Stimulated activated CD4-positive, alpha-beta T cell treated with anti-CD3 and anti-CD28 coated beads, Interleukin-4, amount 100 ng/mL, for 48 hours (primary cell): ENCODE measurements around the gene PAXIP1.
"Not testable (repeated sequence)": the region's sequence is repeated elsewhere in the genome, so short reads cannot be mapped to it uniquely, and the experiment has no call there.

ENCODE experiments used
- DNase-seq, 2 donors: peaks; one replicate each; pipeline ENCODE4 v3.0.0-alpha.2; 2020; ENCODE audit warnings: low read depth in 2 of 2

Gene PAXIP1

DNA sequence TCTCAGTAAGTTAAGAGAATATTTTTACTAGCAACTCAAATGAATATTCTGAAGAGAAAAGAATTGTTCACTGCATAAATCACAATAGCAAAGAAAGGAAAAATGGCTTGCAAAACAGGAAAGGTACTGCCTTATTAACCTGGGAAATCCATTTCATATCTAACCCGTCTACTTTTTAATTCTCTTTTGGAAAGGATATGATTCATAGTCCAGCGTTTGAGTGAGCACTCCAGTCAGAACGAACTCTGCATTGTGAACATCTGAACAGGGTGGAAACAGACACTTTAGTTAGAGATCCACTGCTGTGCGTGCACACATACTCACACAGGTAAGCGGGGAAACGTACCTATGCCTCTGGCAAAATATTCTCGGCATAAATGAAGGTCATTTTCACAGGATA lies 56.8 kb downstream of the PAXIP1 start:
- no peak for DNase-seq

DNA sequence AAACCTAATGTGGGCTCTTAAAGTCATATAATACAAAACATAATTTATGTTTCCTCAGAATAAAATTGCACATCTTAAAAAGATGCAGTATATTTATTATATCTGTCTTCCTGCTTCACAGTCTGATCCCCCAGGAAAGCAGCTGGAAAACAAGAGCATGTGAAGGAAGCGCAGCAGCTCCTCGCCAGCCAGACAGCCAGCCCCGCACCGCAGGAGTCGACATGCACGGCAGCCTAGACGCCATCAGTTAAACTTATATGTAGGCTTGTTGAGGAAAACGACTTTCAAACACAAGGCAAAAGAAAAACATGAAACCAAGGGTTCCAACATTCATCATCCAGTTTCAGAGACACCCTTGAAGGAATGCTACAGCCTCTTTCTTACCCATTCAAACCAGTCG lies 59.0 kb downstream of the PAXIP1 start:
- no peak for DNase-seq

DNA sequence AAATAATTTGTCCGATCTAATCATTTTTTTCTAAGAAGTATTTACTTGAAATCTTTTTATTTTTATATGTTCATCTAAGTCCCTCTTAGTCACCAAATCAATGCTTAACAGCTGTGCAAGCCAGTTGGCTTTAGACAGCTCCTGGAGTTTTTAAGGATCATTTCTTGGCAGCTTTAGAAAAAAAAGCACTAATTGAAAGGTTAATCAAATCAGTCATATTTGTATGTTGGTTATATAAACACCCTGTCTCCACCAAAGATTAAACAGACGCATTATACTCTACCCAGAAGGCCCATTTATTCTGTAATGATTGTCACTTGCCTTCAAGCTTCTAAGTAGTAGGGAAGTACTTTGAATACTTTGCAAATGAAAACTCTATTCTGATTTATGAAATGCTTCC lies 60.2 kb downstream of the PAXIP1 start:
- DNase-seq, result no peak

DNA sequence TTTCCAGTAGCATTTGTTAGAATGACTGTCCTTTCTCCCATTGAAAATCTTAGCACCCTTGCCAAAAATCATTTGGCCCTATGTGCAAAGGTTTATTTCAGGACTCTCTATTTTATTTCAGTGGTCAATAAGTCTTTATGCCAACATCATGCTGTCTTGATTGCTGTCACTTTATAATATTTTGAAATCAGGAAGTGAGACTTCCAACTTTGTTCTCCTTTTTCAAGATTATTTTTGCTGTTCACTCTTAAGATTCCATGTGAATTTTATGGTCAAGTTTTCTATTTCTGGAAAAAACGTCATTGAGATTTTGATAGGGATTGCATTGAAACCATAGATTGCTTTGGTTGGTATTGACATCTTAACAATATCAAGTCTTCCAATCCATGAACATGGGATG lies 65.1 kb downstream of the PAXIP1 start:
- no peak for DNase-seq

GRCh38 chr7:154934353-154934952 lies 68.5 kb downstream of the PAXIP1 start:
- DNase-seq, result not testable (repeated sequence)

DNA sequence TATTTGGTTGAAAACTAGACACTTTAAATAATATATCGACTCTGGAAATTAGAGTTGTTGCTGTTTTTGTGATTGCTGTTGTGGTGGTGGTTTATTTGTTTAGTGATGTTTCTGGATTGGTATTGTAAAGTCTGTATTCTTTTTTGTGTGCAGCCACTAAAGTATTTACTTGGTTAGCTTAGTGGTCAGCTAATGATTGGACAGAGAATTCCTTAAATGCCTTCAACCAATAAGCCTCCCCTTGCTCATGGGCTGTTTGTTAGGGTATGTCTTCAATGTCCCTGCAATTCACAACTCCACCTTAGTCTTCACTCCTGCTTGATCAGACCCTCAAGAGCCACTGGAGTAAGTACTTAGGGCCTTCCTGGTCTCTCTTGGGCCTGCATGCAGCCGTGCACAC lies 71.0 kb downstream of the PAXIP1 start:
- DNase-seq, result no peak

GRCh38 chr7:154929006-154929726 lies 73.8 kb downstream of the PAXIP1 start:
- no peak for DNase-seq

- peak in 1 of 2 donors; percentile 13 for DNase-seq
These were observed 74.6 kb downstream of the PAXIP1 start for GRCh38 chr7:154928136-154929005.

GRCh38 chr7:154927624-154928125 lies 75.2 kb downstream of the PAXIP1 start:
- peak; percentile 66 to 70 for DNase-seq

- DNase-seq, result not testable (repeated sequence)
These were observed 80.5 kb downstream of the PAXIP1 start for GRCh38 chr7:154922472-154922871.

DNA sequence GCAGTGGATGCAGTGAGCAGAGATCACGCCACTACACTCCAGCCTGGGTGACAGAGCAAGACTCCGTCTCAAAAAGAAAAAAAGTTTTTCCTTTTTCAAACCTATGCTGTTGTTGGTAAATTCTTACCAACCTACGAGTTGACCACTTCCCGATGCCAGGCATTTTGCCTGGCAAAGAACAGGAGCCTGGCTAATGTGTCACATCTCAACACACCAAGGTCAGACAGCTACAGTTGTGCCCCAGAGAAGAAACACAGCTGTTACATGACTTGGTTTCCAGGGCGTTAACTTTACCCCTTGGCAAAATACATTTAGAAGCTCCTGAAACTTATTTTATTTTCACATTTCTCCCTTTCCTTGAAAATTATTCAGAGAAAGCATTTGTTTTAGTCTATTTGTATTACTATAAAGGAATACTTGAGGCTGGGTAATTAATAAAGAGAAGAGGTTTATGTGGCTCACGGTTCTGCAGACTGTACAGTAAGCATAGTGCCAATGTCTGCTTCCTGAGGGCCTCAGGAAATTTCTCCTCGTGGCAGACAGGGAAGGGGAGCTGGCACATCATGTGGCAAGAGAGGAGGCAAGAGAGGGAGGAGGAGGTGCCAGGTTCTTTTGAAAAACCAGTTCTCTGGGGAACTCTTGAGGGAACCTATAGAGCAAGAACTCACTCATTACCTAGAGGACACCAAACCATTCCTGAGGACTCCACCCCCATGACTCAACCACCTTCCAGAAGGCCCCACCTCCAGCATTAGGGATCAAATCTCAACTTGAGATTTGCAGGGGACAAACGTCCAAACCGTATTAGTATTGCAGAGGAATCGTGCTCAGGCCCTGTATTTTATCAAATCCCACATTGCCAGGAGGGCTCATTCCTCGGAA lies 83.3 kb downstream of the PAXIP1 start:
- no peak for DNase-seq

DNA sequence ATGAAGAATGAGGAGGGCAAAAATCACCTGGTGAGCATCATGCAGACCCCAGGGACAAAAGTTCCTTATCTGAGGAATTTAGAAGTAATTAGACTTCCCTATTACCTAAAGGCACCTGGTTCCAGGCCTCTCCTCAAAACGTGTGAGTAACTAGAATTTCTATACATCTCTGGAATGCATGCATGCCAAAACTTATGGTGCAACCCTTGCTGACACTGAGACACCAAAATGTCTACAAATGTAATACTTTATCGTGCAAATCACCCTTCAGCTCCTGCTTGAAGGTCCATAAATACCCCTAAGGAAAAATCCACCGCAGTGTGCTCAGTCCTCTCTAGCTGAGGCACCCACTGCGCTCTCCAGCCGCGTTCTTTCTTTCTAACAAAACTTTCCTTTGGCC lies 84.2 kb downstream of the PAXIP1 start:
- DNase-seq, result no peak

- no peak for DNase-seq
These were observed 84.7 kb downstream of the PAXIP1 start for GRCh38 chr7:154918266-154918665.

DNA sequence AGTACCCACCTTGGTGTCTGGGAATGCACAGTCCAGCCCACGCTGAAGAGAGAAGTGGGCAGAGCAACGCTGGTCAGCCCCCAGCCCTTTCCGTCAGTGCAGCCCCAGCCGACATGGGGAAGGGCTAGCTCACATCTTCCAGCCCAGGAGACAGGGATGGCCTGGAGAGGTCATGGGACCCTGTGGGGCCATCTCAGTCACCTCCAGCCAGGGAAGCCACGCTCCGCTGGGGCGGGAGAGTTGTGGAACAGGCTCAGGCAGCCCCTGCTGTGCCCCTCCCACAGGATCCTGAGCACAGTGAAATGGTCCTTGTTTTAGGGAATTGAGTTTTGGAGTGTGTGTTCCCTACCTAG lies 85.1 kb downstream of the PAXIP1 start:
- no peak for DNase-seq

DNA sequence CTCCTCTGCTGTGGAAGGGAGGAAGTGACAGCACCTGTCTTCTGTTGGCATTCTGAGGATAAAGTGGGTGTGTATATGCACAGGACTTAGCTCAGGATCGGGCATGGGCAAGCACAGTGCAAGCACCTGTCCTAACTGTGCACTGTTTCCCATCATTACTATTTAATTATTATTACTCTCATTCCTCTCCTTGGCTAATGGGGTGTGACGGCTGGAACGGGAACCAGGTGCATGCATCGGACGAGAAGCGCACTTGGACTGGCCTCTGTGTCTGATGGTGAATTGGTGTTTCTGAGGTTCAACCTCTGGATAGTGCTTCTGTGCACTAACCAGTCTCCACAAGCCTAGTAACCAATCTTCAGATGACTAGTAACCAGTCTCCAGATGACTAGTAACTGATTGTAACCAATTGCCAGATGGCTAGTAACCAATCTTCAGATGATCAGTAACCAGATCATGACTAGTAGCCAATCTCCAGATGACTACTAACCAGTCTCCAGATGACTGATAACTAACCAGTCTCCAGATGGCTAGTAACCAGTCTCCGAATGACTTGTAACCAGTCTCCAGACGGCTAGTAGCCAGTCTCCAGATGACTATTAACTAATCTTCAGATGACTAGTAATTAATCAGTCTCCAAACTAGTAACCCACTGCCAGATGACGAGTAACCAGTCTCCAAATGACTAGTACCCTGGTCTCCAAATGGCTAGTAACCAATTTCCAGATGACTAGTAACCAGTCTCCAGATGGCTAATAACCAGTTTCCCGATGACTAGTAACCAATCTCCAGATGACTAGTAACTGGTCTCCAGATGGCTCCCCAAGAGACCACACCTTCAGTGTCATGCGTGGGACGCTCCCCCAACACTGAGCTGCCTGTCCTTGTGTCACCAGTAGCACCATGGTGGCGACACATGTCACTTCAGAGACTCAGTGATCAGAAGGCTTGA lies 85.8 kb downstream of the PAXIP1 start:
- no peak for DNase-seq

- no peak for DNase-seq
These were observed 86.5 kb downstream of the PAXIP1 start for GRCh38 chr7:154916381-154916780.

GRCh38 chr7:154915600-154915999 lies 87.3 kb downstream of the PAXIP1 start:
- no peak for DNase-seq

DNA sequence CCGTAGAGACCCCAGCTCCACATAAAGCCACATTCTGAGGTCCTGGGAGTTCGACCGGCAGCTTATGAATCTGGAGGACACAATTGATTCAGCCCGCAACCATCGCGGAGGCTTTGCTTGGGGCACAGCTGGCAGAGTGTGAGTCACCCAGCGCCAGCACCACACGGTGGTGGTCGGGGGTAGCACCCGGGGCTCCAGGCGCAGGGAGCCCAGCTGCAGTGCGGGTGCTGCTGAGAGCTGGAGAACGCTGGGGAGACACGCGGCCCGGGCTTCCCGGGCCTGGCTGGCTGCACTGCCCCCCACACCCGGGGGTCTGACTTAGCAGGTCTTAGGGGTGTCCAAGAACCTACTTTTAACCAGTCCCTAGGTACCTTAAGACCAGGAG lies 87.9 kb downstream of the PAXIP1 start:
- no peak for DNase-seq

GRCh38 chr7:154914308-154914995 lies 88.5 kb downstream of the PAXIP1 start:
- DNase-seq, result no peak
